PC-3 (cell line): ENCODE results near the gene CBARP. TPM values are rescaled to one million over a fixed set of nuclear protein-coding genes. Genes with fewer than 3 reads are reported as not detected.
A peak's percentile ranks its signal among the peaks of the same experiment; 100 is the strongest.

Experiments
- ATAC-seq: fragments of 200-7000 bp; cut with Tn5 transposase; 2 replicates; pipeline ENCODE4 v1.9.1; 2020; ENCODE audit warnings: mild to moderate bottlenecking, moderate library complexity
- BruUV-seq: library from RNA; stranded (reverse); fragments of 400-500 nt; replicated peaks from 2 replicates; lab custom pipeline; 2021; lab: Mats Ljungman, UMichigan
- CTCF ChIA-PET: fragments of 300-600 bp; sonication (Branson Sonifier 250); formaldehyde crosslinking; loops from one replicate; lab custom pipeline; 2022; ENCODE audit warnings: antibody characterized with exemption; lab: Charles Lee
- POLR2A ChIA-PET: fragments of 300-600 bp; sonication (Branson Sonifier 250); formaldehyde crosslinking; loops from one replicate; lab custom pipeline; 2022; ENCODE audit warnings: antibody characterized with exemption; ENCODE audit not compliant: unreplicated experiment; lab: Charles Lee
- DNase-seq: peaks from one replicate; pipeline ENCODE4 v3.0.0-alpha.2; 2015
- H2AFZ ChIP-seq: fragments of 300-600 bp; sonication (generic); 2 replicates; pipeline ENCODE4 v1.6.0; 2016; ENCODE audit warnings: antibody characterized with exemption, low read length
- H3F3A ChIP-seq: fragments of 300-600 bp; sonication (generic); one replicate; pipeline ENCODE4 v1.6.0; 2017; ENCODE audit warnings: antibody characterized with exemption, low read length, control low read depth, mild to moderate bottlenecking; ENCODE audit not compliant: unreplicated experiment
- H3K27ac ChIP-seq: fragments of 300-600 bp; sonication (generic); 2 replicates; pipeline ENCODE4 v1.5.1; 2016; ENCODE audit warnings: mild to moderate bottlenecking, low read length
- H3K27me3 ChIP-seq: fragments of 300-600 bp; sonication (generic); 2 replicates; pipeline ENCODE4 v1.6.1; 2016; ENCODE audit warnings: low read length, mixed read lengths
- H3K36me3 ChIP-seq: fragments of 300-600 bp; sonication (generic); 2 replicates; pipeline ENCODE4 v1.6.1; 2016; ENCODE audit warnings: low read depth, mixed run types, low read length, mixed read lengths
- H3K4me1 ChIP-seq: fragments of 300-600 bp; sonication (generic); 2 replicates; pipeline ENCODE4 v1.5.1; 2016; ENCODE audit warnings: low read length; ENCODE audit not compliant: insufficient read depth
- H3K4me2 ChIP-seq: fragments of 300-600 bp; sonication (generic); 2 replicates; pipeline ENCODE4 v1.6.0; 2016; ENCODE audit warnings: low read length
- H3K4me3 ChIP-seq: fragments of 300-600 bp; sonication (generic); 2 replicates; pipeline ENCODE4 v1.5.1; 2016; ENCODE audit warnings: mild to moderate bottlenecking, low read length, mixed read lengths
- H3K79me2 ChIP-seq: fragments of 300-600 bp; sonication (generic); 2 replicates; pipeline ENCODE4 v1.6.1; 2017; ENCODE audit warnings: low read length, mixed read lengths
- H3K9ac ChIP-seq: fragments of 300-600 bp; sonication (generic); 2 replicates; pipeline ENCODE4 v1.6.0; 2016; ENCODE audit warnings: mild to moderate bottlenecking, low read length
- H3K9me2 ChIP-seq: fragments of 300-600 bp; sonication (generic); replicated peaks from 2 replicates; pipeline ENCODE4 v1.6.1; 2016; ENCODE audit warnings: mixed run types, low read length, mixed read lengths
- H3K9me3 ChIP-seq: fragments of 300-600 bp; sonication (generic); 2 replicates; pipeline ENCODE4 v1.6.1; 2016; ENCODE audit warnings: low read length, mixed read lengths
- H4K20me1 ChIP-seq: fragments of 300-600 bp; sonication (generic); 2 replicates; pipeline ENCODE4 v1.6.1; 2016; ENCODE audit warnings: low read length, mixed read lengths
- CTCF ChIP-seq: fragments of 300-600 bp; sonication (generic); conservative IDR thresholded peaks from 2 replicates; pipeline ENCODE4 v1.5.1; 2017; ENCODE audit warnings: antibody characterized with exemption, low read depth, mild to moderate bottlenecking, low read length
- EZH2 ChIP-seq: fragments of 300-600 bp; sonication (generic); IDR thresholded peaks from one replicate; pipeline ENCODE4 v1.6.1; 2017; ENCODE audit warnings: antibody characterized with exemption, mild to moderate bottlenecking, low read length; ENCODE audit not compliant: unreplicated experiment
- EZH2phosphoT487 ChIP-seq: fragments of 300-600 bp; sonication (generic); IDR thresholded peaks from 2 replicates; pipeline ENCODE4 v1.6.1; 2018; ENCODE audit warnings: mild to moderate bottlenecking, antibody characterized with exemption, low read length, borderline replicate concordance
- intact Hi-C: fragments of 100-400 bp; cut with micrococcal nuclease; formaldehyde crosslinking; loops from 2 replicates; pipeline ENCODE4 v1.9.0; 2023
- total RNA-seq: library from RNA; depleted of rRNA; stranded (reverse); fragments of >200 nt; gene quantifications from 2 replicates; pipeline ENCODE4 v1.2.3, GENCODE V29; 2014

The CBARP gene
- total RNA-seq, 1 experiment from 2014 or later, result 3.3 TPM

- CTCF ChIA-PET, result no interaction called here
- Histone ChIP-seq H3K9ac (no peak overlapping the region), H3K9me2 (no peaks in the 10 kb centered on the region), H3F3A (no peaks in the 10 kb centered on the region), H3K4me3 (peak overlapping the region; percentile 62), H3K27ac (no peak overlapping the region), H3K9me3 (no peaks in the 10 kb centered on the region), H3K4me2 (peak overlapping the region; percentile 84), H3K79me2 (peaks cover under 1% of the 10 kb centered on the region; the same call in 1 of the 2 replicates), H4K20me1 (no peaks in the 10 kb centered on the region), H3K36me3 (no peaks in the 10 kb centered on the region), H3K27me3 (no peaks in the 10 kb centered on the region), H3K4me1 (peaks cover 11% of the 10 kb centered on the region), H2AFZ (0 out of 2 replicates have a peak overlapping the region, but pooled peaks have one; percentile 34)
- intact Hi-C loops, result no loop called here
- BruUV-seq, result no TSS peak
- TF ChIP-seq EZH2phosphoT487 (no peak), EZH2 (no peak), CTCF (no peak)
- POLR2A ChIA-PET, result no interaction called here
- ATAC-seq, result peak; percentile 39
- DNase-seq, result peak; percentile 45
Observed at GRCh38 chr19:1235625-1236538, 1.9 kb downstream of the CBARP start.

- ChIA-PET POLR2A (no interaction called here), CTCF (no interaction called here)
- no peaks in the 10 kb centered on the region for H3K79me2 ChIP-seq
- intact Hi-C loops, result no loop called here
- no peaks in the 10 kb centered on the region for H3F3A ChIP-seq
- H4K20me1 ChIP-seq, result no peaks in the 10 kb centered on the region
- no peaks in the 10 kb centered on the region for H3K27me3 ChIP-seq
- no TSS peak for BruUV-seq
- H3K36me3 ChIP-seq, result no peaks in the 10 kb centered on the region
- DNase-seq (no peak), ATAC-seq (no peak)
- no peak overlapping the region for H3K27ac ChIP-seq
- no peak overlapping the region for H3K4me2 ChIP-seq
- peaks cover 11% of the 10 kb centered on the region for H3K4me1 ChIP-seq
- no peak overlapping the region for H3K4me3 ChIP-seq
- H3K9me2 ChIP-seq, result no peaks in the 10 kb centered on the region
- TF ChIP-seq CTCF (no peak), EZH2 (no peak), EZH2phosphoT487 (no peak)
- H3K9ac ChIP-seq, result no peak overlapping the region
- H2AFZ ChIP-seq, result no peak overlapping the region
- H3K9me3 ChIP-seq, result no peaks in the 10 kb centered on the region
Observed at GRCh38 chr19:1234955-1235380, 2.8 kb downstream of the CBARP start.
